GM21515 (cell line): ENCODE data around the gene GPR176.

Experiments
- ATAC-seq: cut with Tn5 transposase; IDR thresholded peaks from one replicate; pipeline ENCODE4 v1.9.1; 2021; ENCODE audit not compliant: unreplicated experiment

Gene GPR176

DNA sequence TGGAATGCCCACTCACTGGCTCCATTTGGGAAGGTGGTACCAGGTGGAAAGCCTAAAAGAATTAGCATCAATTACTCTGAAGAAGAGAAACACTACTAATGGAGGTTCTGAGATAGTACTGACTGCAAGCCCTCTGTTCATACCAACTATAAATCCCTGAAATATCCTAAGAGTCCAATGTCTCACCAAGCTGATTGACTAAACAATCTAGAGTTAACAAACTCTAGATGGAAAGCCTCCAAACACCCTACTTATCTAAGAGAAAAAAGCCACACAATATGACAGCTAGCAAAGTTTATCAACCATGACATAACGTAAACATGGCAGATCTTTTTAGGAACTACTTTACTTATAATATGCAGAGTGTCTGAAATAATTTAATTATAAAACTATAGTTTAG, 59.2 kb downstream of the GPR176 start:
- no peak for ATAC-seq

DNA sequence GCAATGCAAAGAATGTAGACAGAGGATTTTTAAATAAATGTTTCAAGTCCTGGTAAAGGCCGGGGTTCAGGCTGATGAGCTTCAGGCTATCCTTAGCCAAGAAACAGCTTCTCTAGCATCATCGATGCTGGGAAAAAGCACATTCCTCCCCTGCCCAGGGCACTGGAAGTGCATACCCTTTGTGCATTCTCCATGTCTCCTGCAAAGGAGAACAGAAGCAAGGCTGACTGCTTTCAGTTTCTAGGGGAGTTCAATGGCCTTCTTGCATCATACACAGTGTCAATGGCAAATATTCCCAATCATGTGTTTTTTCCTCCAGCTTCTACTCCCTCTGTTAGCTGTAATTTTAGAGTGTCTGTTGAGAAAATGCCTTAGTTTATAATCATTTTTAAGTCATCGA, 59.9 kb downstream of the GPR176 start:
- ATAC-seq: no peak

DNA sequence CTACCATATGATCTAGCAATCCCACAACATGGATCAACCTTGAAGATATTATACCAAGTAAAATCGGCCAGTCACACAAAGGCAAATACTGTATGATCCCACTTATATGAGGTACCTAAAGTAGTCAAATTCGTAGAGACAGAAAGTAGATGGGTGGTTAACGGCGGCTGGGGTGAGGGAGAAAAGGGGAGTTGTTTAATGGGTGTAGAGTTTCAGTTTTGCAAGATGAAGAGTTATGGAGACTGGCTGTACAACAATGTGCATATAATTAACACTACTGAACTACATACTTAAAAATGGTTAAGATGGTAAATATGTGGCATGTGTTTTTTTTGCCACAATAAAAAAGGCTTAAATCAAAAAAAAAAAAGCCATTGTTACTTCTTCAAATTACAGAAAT, 60.4 kb downstream of the GPR176 start:
- no peak for ATAC-seq

DNA sequence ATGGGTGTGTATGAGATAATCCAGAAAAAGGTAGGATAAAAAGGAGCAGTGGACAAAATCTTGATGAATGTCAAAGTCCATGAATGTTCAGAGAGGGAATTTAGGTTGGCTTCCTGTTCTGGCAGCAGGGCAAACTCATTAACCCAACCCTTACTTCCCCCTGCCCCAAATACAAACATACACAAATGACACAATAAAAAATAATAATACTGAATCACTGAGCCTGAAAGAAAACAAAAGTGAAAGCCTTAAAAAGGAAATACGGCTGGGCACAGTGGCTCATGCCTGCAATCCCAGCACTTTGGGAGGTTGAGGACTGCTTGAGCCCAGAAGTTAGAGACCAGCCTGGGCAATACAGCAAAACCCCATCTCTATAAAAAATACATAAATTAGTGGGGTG, 62.9 kb downstream of the GPR176 start:
- ATAC-seq: no peak

DNA sequence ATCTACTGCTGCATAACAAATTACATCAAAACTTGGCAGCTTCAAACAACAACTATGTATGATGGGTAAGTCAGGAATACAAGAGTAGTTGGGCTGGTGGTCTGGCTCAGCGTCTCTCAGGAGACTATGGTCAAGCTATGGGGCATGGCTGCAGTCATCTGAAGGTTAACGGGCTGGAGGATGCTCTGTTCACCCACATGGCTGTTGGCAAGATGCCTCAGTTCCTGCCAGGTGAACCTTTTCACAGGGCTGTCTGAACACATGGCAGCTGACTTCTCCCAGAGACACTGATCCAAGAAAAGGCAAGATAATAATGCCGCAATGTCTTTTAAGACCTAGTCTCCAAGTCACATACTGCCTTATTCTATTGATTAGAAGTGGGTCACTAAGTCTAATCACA, 63.7 kb downstream of the GPR176 start:
- ATAC-seq: no peak

DNA sequence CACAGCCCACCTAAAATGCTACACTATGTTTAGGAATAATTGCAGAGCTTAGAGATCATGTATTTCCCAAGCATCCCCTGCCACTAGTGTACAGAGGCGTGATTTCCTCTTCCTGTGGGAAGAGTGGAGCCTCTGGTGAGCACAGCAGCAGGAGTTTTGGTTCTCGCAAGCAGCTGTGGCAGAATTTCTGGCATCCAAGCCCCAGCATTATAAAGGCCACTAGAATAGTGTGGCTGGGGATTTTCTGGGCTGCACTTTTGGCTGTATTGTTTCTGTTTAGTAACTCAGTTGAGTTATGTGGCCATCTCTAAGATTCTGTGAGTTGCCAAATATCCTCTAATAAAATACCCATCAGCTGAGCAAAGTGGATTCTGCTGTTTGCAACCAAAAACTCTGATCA, 64.7 kb downstream of the GPR176 start:
- no peak for ATAC-seq

DNA sequence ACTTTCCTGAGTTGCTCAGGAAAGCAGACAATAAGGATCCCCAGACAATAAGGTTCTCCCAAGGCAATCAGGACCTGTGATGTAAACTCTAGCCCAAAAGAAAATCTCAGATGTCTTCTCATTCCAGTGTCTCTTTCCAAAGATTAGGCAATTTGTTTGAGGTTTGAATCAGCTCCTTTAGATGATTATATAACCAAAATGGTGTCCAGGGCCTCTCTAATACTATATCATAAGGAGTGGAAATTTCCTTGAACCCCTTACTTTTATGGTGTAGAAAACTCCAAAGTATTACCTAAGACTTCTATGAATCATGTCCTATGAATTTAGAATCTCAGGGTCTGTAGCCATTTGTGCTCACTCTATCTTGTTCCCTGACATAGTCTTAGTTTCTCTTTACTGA, 65.9 kb downstream of the GPR176 start:
- no peak for ATAC-seq

DNA sequence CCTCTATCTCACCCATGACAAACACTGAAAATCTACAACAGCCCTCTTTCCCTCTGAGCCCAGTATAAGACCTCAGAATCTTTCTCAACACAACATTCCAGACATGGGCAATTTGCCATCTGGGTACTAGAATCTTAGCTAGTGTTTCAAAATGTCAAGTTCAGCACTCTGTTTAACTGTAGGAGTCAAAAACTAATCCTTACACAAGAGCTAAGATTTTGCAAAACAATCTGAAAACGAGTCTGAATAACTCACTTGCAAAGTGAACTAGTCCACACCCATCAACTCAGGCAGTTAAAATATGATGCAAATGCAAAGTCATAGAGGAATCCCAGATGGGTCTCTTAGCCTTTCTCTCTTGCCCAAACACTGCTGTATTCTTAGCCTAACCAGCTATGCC, 67.8 kb downstream of the GPR176 start:
- ATAC-seq: no peak

DNA sequence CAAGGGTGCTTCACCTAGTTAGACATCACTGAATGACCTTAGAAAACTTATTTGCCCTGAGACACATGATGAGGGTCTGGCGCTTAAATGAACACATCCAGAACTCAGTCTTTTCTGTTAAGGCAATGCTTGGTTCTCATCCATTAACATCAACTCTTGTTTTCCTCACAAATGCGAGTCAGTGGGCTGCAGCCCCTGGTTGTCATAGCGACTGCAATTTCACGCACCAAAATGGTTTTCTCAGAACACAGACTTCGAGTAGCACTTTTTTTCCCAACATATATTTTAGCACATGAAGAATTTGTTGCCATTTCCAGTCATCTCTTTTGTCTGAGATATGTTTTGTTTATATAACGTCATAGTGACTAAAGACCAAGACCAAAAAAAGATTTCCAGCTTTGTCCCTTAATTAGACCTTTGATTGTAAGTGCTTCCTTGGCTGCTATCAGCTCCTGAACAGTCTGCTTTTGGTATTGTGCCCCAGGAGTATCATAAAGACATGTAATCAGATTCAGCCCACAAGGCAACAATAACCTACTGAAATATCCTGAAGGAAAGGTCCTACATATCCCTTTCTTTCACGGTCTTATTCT, 68.5 kb downstream of the GPR176 start:
- no peak for ATAC-seq

DNA sequence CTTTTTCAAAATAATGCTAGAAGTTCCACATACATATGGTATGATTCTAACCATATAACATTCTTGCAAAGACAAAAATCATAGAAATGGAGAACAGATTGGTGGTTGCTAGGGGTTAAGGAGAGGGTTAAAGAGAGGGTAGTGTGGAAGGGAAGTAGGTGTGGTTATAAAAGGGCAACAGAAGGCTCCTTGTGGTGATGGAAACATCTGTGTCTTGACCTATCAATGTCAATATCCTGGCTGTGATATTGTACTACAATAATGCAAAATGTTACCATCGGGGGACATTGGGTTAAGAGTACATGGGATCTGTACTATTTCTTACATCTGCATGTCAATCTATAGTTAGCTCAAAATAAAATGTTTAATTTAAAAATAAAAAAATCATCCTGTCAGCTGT, 69.6 kb downstream of the GPR176 start:
- ATAC-seq: no peak

DNA sequence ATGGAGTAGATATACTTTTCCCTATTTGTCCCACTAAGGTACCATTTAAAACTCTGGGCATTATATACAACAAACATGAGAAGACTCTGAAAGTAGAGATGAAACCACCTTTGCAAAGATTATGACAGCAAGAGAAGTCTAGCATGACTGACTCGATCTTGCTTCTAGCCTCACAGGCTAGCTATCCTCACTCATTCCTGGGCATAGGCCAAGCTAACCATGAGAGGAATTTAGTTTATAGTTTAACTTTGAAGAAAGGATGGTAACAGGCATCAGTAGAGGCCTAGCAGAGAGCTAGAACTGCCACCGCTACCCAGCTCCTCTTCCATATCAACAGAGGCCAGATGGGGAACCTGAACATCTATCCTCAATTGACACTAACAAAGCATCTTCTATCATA, 74.0 kb downstream of the GPR176 start:
- ATAC-seq: no peak

DNA sequence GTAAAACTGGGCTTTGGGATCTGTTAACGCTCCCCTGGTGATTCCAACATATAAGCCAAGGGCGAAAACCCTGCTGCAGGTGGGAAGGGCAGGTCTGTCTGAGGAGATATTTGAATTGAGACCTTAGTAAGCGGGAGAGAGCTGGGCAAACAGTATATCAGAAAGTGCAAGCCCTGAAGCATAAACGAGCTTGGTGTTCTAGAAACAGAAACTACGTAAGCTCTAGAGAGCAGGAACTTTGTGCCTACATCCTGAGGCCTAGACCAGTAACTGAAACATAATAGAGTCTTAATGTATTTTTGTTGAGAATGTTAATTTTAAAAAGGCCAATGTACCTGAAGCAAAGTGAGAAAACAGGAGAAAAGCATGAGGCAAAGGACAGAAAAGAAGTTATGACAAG, 74.5 kb downstream of the GPR176 start:
- no peak for ATAC-seq

DNA sequence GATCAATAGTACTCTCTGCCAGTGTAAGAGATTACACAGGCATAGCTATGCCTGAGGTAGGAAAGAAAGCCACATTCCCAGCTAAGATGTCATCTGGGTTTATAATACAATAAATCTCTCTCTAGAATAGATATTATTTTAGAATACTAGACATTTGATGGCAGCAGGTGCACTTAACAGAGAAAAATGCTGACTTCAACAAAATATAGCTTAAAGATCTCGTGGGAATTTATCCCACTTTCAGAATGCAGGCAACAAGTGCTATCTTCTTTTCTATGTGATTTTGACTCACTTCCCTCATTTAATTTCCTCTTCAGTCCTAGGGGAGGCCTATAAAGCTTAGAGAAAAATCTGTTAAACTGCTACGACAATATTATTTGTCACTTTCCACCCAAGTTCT, 76.5 kb downstream of the GPR176 start:
- no peak for ATAC-seq

DNA sequence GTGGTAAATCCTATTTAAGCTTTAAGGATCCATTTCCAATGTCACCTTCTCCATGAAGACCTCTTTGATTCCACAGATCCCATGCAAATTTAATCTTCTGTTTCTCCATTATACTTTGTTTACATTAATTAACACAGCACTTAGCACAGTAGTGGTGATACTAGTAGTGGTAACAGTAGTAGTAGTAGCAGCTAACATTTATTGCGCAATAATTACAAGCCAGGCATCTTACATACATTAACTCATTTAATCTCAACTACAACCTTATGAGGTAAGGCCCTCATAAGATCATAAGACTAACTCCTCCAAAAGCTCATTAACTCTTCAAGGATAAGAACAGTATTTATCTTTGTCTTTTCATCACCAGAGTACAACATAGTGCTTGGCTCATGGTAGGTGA, 82.6 kb downstream of the GPR176 start:
- no peak for ATAC-seq

DNA sequence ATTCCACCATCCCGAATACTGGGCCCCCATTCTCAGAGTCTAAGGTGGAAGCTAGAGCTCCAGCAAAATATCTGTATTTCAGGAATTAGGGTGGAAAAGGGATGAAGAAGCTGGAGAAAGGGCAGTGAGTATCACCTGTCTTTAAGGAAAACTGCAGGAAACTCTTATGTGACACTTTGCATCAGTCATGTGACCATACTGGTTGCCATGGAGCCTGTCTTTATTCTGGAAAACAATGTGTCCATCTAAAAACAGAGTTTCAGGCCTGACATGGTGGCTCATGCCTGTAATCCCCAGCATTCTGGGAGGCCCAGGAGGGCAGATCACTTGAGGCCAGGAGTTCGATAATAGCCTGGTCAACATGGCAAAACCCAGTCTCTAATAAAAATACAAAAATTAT, 84.5 kb downstream of the GPR176 start:
- ATAC-seq: no peak

DNA sequence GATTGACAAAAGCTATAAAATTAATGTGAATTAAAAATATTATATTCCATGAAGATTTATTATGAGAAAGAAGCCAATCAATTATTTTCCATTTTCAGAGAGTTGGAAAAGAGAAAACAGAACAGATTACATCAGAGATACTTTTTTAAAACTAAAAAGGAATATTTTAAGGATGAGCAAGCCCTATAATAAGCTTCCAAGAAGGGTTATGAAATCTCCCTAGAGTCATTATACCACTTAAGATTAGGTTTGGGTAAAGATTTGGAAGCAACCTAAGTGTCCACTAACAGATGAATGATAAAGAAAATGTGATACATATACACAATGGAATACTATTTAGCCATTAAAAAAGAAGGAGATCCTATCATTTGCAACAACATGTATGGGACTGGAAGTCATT, 85.8 kb downstream of the GPR176 start:
- no peak for ATAC-seq

DNA sequence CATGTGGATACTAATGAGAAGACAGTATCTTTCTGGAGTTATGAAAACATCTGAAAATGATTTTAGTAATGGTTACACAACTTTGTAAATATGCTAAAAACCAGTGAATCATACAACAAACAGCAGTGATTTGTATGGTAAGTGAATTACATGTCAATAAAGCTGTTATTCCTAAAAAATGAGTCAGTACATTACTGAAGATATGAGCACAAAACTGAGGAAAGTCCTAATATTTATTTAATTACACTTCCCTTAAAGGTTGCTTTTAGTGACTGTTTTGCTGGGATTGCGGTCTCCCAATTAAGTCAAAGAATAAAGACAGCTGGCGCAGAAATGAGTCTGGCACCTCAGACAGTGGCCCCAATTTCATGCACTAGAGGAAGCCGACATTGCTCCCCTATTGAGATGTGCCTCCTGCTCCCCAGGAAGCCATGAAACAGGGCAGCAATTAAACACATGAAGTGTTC, 86.5 kb downstream of the GPR176 start:
- ATAC-seq: no peak

DNA sequence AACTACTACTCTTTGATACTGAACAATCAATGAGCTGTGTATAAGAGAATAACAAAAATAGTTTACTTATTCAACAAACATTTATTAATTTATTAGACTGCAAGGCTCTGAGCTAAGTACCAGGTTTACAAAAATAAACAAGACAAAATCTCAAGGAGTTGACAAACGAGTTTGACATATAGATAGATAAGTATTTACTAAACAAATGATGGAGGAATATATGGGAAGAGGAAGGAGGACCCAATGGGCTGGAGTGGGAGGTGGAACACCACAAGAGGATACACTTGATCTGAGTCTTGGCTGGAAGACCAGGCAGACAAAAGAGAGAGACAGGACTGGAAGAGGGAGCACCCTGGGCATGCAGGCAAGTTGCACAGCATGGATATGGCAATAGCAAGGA, 89.9 kb downstream of the GPR176 start:
- ATAC-seq: no peak

DNA sequence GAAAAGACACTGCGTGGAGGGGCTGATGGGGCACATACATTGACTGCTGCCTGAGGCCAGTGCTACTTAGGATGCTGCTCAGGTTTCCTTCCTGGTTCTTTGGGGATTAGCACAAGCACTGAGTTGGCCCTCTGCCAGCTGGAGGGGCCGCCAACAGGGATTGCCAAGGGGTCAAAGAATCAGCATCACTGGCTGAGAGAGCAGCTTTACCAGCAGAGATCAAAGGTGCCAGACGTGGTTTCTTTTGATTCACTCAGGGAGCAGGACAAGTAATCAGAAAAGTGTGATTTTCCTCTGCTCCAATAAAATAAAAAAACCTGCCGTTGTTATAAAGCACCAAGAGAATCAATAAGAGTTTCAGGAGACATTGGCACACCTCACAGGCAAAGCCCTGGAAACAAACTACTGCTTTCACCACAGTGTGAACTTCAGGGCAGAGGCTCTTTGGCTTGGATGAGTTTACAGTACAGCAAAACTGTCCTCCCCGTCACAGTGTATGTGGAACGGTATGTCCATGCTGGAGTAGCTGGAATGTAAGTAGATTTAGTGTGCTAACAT, 91.6 kb downstream of the GPR176 start:
- no peak for ATAC-seq

DNA sequence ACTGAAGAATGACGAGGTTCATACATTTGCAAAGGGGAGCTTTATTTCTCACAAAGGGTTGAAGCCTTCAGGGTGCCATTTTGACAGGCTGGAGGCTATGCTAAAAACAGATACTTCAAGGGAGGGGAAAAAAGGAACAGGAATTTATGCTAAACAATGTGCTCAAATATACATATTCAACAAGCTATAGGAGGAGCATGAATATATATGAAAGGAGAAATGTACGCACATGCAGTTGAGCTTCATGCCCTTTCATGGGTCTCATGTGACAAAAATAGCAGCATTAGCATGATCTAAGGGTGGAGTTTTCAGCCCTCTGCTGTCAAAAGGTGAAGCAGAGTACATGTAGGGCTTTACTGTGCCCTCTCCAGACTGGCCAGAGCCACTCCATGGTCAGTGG, 93.1 kb downstream of the GPR176 start:
- no peak for ATAC-seq

DNA sequence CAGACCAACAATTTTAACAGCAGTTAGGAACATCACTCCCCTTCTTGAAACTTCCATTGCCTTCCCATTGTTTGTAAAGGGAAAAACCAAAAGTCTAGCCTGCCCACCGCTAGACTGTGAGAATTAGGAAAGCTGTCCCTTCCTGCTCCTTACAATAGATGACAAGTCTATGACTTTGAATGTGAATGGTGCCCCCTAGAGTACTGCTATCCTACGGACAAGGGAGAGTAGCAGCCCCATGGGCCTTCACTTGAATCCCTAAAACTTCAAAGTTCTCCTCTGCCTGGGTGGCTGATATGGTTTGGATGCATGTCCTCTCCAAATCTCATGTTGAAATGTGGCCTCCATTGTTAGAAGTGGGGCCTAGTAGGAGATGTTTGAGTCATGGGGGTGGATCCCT, 96.4 kb downstream of the GPR176 start:
- no peak for ATAC-seq

DNA sequence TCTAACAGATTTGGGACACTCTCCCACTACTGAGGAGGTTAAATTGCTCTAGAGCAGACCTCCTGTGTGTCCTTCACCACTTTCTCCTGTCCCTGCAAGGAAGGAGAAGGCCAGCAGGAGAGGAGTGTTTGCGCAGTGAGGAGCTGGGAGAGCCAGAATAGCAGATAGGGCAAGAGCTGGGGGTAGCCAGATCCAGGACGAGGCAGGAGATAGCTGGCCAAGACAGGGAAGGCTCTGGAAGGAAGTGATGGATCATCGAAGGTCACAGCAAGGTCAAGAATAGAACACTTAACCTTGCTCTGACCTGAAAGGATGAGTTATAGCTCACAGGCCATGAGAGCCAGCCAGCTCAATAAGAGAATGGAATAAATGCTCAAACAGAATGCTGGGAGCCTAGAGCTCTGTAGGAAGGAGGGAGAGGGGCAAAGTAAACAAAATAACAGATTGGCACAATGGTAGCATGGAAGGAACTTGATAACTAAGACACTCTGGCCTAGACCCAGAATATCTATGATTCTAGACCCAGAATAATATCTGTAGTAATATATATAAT, 99.9 kb downstream of the GPR176 start:
- no peak for ATAC-seq

DNA sequence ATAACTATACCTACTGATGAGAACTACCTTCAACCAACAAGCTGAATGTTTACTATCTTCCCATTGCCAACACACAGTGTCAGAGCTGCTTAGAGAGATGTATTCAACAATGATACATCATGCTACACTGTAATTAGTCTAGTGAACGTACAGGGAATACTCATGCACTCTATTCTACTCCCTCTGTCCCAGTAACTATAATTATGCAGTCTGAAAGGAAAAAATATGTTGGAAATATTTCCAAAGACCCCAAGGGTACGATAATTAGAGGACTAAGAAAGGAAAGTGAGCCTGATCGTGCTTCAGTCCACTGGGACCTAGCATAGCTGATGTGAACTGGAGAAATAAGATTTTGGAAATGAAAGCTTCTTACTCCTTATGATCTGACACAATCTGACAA, 100.5 kb downstream of the GPR176 start:
- ATAC-seq: no peak
